Adrenal gland (tissue), 12 donors: ENCODE data around the gene ETFBKMT. TPM values are rescaled to one million over a fixed set of nuclear protein-coding genes. Genes with fewer than 3 reads are reported as not detected.
A peak's percentile ranks its signal among the peaks of the same experiment; 100 is the strongest.

Source experiments
- DNase-seq, 7 donors: peaks; one replicate each; pipeline ENCODE4 v3.0.0-alpha.2; 2019 to 2020
- H3K27ac ChIP-seq, 5 donors: fragments of 200-600 bp; sonication (generic) in 4 of 5; 1 replicate in 3 of 5; 2 replicates in 2 of 5; pipeline versions ENCODE4 v1.5.1 to v1.8.0; 2016 to 2020; ENCODE audit warnings: mild to moderate bottlenecking in 1 of 5
- H3K27me3 ChIP-seq: fragments of 200-600 bp; 2 replicates; pipeline ENCODE4 v1.8.0; 2021
- H3K36me3 ChIP-seq, 2 donors: fragments of 200-600 bp; replicated peaks in 1 of 2; 1 replicate in 1 of 2; 2 replicates in 1 of 2; pipeline versions ENCODE4 v1.5.1 to v1.8.0; 2018 to 2022
- H3K4me1 ChIP-seq, 2 donors: fragments of 200-600 bp; replicated peaks in 1 of 2; 1 replicate in 1 of 2; 2 replicates in 1 of 2; pipeline versions ENCODE4 v1.5.1 to v1.8.0; 2018 to 2021
- H3K4me3 ChIP-seq, 4 donors: fragments of 200-600 bp; sonication (generic) in 3 of 4; one replicate each; pipeline ENCODE4 v1.5.1; 2016 to 2018
- H3K9me3 ChIP-seq, 3 donors: fragments of 200-600 bp; sonication (generic) in 1 of 3; replicated peaks in 1 of 3; 1 replicate in 2 of 3; 2 replicates in 1 of 3; pipeline versions ENCODE4 v1.5.1 to v1.8.0; 2016 to 2021
- POLR2A ChIP-seq, 2 donors: fragments of 450-650 bp; IDR thresholded peaks; one replicate each; pipeline ENCODE4 v1.6.1; 2017; ENCODE audit warnings: antibody characterized with exemption in 2 of 2, mild to moderate bottlenecking in 2 of 2, moderate library complexity in 1 of 2
- WGBS, 4 donors: extraction: QIAGEN DNeasy Blood & Tissue Kit in 2 of 4; methylation state at CpG; one replicate each; pipeline versions ENCODE4 v1.1.5 to v1.1.7; 2013 to 2017; 5-methylcytosine and 5-hydroxymethylcytosine counted together
- intact Hi-C, 2 donors: fragments of 100-400 bp; cut with DNase I; formaldehyde crosslinking; loops; one replicate each; pipeline versions ENCODE4 v1.14.1 to v1.15.0; 2022 to 2023
- polyA plus RNA-seq, 3 donors: library from polyadenylated mRNA; stranded (reverse); fragments of 200-250 nt in 2 of 3; fragments of 350-450 nt in 1 of 3; fragmentation: Illumina TruSeq in 1 of 3; extraction: RNeasy Lipid Tissue Mini Kit (QIAGEN cat#74804) in 1 of 3; gene quantifications; one replicate each; pipeline ENCODE4 v1.2.3, GENCODE V29; 2013 to 2014
- total RNA-seq, 9 donors: library from RNA; depleted of rRNA in 4 of 9; stranded (reverse); fragments of >200 nt in 4 of 9; fragments of 120-200 nt in 1 of 9; fragmentation: NEBNext Ultra II Directional in 1 of 9; extraction: Animal tissue kit (Norgen Biotek cat#: 25700) in 1 of 9; gene quantifications; one replicate each; pipeline versions ENCODE4 v1.1.0 to v1.2.4, GENCODE V29; 2013 to 2023
- TF ChIP-seq, protein P1 (sequence below), 6 experiments: fragments of 450-650 bp in 4 of 6; fragments of 200-600 bp in 2 of 6; sonication (generic) in 1 of 6; IDR thresholded peaks; 1 replicate in 5 of 6; 2 replicates in 1 of 6; pipeline versions ENCODE4 v1.5.1 to v1.8.0; 2016 to 2021; ENCODE audit warnings: antibody characterized with exemption in 6 of 6, mild to moderate bottlenecking in 2 of 6, moderate library complexity in 1 of 6
- donor health status: healthy with polysubstance abuse.
- donor health status: Bipolar disorder and iron deficiency.
- donor health status: DM: yes; HTN: yes; CAD: no.
- donor health status: DM: no; HTN: no; CAD: no.
- donor health status: DM: no; HTN: no; CAD: no.
- donor health status: DM: yes; HTN: yes; CAD: no.

The ETFBKMT gene
- total and polyA plus RNA-seq, 12 donors: 2.0 to 11.1 (median 7.3) TPM

DNA sequence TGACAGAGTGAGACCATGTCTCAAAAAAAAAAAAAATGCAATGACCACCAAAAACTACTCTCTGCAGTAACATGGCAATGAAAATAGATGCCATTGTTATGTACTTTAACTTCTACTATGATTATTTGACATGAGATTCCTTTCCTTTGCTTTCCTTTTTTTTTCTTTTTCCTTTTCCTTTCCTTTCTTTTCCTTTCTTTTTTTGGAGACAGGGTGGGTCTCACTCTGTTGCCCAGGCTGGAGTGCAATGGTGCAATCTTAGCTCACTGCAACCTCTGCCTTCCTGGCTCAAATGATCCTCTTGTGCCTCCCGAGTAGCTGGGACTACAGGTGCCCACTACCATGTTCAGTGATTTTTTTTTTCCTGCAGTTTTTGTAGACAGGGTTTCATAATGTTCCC is 24.9 kb upstream of the ETFBKMT start:
- no peaks in the 10 kb centered on the region for H3K27me3 ChIP-seq
- H3K4me1 ChIP-seq: peaks cover 3 to 13% of the 10 kb centered on the region in 2 donors
- no peak overlapping the region for H3K27ac ChIP-seq
- WGBS, 4 donors: 87 to 93% (median 91%) methylated on average over 1 of the region's 1 CpG
- intact Hi-C loops: loop anchor here (5.0 kb wide), 2 partner anchors 232 to 382 kb away; no protein-coding TSS in a partner anchor
- H3K36me3 ChIP-seq: no peaks in the 10 kb centered on the region
- H3K4me3 ChIP-seq: no peak overlapping the region
- TF ChIP-seq POLR2A (IDR thresholded peaks at IDR 0.05): no peak
- DNase-seq: no peak
- H3K9me3 ChIP-seq: no peaks in the 10 kb centered on the region

DNA sequence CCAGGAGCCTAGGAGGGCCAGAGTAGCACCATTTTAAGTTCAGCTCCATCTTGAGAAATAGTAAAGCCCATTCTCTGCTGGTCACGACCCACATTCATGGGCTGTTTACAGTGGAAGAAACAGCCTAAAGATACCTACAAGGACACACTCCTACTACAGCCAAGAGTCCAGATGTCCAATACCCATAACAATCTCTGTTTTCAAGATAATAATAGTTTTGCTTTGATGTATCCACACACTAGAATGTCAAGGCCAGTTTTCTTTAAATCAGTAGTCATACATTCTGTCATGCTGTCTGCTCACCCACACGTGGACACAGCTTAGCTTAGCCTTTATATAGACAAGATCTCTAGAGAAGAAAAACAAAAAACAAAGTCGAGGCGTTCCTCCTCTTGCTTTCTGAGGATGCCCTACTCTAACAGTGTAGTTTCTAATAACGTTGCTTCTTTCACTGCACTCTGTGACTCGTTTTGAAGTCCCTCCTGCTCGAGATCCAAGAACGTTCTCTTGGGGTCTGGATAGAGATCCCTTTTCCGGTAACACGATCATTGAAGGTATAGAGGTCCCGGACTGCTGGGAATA is 17.9 kb upstream of the ETFBKMT start:
- Histone ChIP-seq H3K4me1 (peaks cover 0 to 4% of the 10 kb centered on the region in 2 donors), H3K27ac (peak overlapping the region in 2 of 5 donors; percentile 14 to 19), H3K36me3 (no peaks in the 10 kb centered on the region), H3K27me3 (no peaks in the 10 kb centered on the region), H3K4me3 (no peak overlapping the region), H3K9me3 (no peaks in the 10 kb centered on the region)
- WGBS, 4 donors: 35 to 39% (median 38%) methylated on average over 11 of the region's 11 CpGs
- intact Hi-C loops: no loop called here
- peak in 2 of 7 donors; percentile 14 to 46 for DNase-seq
- no peak for TF ChIP-seq POLR2A (IDR thresholded peaks at IDR 0.05)
- TF ChIP-seq, protein P1, sequence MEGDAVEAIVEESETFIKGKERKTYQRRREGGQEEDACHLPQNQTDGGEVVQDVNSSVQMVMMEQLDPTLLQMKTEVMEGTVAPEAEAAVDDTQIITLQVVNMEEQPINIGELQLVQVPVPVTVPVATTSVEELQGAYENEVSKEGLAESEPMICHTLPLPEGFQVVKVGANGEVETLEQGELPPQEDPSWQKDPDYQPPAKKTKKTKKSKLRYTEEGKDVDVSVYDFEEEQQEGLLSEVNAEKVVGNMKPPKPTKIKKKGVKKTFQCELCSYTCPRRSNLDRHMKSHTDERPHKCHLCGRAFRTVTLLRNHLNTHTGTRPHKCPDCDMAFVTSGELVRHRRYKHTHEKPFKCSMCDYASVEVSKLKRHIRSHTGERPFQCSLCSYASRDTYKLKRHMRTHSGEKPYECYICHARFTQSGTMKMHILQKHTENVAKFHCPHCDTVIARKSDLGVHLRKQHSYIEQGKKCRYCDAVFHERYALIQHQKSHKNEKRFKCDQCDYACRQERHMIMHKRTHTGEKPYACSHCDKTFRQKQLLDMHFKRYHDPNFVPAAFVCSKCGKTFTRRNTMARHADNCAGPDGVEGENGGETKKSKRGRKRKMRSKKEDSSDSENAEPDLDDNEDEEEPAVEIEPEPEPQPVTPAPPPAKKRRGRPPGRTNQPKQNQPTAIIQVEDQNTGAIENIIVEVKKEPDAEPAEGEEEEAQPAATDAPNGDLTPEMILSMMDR (IDR thresholded peaks at IDR 0.05): no peak

DNA sequence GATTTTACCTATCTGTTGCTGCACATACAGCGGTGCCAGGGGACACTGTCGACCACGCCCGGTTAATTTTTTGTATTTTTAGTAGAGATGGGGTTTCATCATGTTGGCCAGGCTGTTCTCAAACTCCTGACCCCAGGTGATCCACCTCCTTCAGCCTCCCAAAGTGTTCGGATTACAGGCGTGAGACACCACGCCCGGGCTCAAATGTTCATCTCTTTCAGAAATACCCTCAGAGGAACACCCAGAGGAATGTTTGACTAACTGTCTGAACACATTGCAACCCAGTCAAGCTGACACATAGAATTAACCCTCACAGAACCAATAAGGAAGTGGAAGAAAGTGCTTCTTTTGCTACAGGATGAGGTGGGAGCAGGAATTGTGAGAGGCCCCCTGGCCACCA is 15.0 kb upstream of the ETFBKMT start:
- DNase-seq: no peak
- intact Hi-C loops: no loop called here
- Histone ChIP-seq H3K27me3 (no peaks in the 10 kb centered on the region), H3K9me3 (no peaks in the 10 kb centered on the region), H3K36me3 (no peaks in the 10 kb centered on the region), H3K27ac (no peak overlapping the region), H3K4me3 (no peak overlapping the region), H3K4me1 (peaks cover 0 to 4% of the 10 kb centered on the region in 2 donors)
- 81 to 93% (median 90%) methylated on average over 8 of the region's 8 CpGs for WGBS, 4 donors
- TF ChIP-seq POLR2A (IDR thresholded peaks at IDR 0.05): no peak
- TF ChIP-seq, protein P1 (IDR thresholded peaks at IDR 0.05): no peak

DNA sequence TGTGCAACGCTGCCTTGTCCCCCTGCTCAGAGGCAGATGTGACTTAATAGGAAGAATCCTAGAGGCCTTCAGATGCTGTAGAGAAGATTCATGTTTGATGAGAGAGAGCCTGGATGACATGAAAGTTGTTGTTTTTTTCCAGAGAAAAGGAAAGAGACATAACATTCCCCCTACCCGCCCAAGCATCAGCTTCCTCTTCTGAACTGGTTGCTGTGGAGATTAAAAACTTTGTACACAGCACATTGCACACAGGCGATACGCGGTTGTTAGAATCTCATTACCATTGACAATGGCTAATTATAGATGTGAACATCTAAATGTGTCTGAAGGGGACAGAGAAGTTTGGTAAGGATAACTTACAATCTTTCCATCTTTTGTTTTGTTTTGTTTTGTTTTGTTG is 13.6 kb upstream of the ETFBKMT start:
- H3K27ac ChIP-seq: no peak overlapping the region
- TF ChIP-seq, protein P1 (IDR thresholded peaks at IDR 0.05): no peak
- no peak for TF ChIP-seq POLR2A (IDR thresholded peaks at IDR 0.05)
- no peak overlapping the region for H3K4me3 ChIP-seq
- WGBS, 4 donors: 54 to 60% (median 56%) methylated on average over 5 of the region's 5 CpGs
- no peaks in the 10 kb centered on the region for H3K27me3 ChIP-seq
- intact Hi-C loops: no loop called here
- H3K9me3 ChIP-seq: no peaks in the 10 kb centered on the region
- peaks cover 0 to 4% of the 10 kb centered on the region in 2 donors for H3K4me1 ChIP-seq
- H3K36me3 ChIP-seq: no peaks in the 10 kb centered on the region
- no peak for DNase-seq

DNA sequence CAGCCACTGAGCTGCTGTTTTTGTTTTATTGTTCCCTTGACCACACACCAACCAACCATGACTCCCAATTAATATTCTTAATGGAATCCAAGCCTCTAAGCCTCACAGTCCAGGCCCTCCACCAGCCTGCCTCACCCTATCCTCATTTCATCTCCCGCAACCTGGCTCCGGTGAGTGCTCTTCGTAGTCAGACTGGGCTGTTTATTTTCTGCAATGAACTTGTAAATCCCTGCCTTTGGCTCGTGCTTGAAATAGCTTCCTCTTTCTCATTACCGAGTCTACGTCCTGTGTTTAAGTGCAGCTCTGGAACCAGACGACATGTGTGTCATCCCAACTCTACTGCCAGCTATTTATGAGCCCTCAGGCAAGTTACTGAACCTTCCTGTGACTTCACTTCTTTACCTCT is 12.4 kb upstream of the ETFBKMT start:
- 57 to 66% (median 64%) methylated on average over 7 of the region's 7 CpGs for WGBS, 4 donors
- TF ChIP-seq, protein P1 (IDR thresholded peaks at IDR 0.05): no peak
- no peak for TF ChIP-seq POLR2A (IDR thresholded peaks at IDR 0.05)
- Histone ChIP-seq H3K36me3 (no peaks in the 10 kb centered on the region), H3K27me3 (no peaks in the 10 kb centered on the region), H3K4me1 (peaks cover 0 to under 1% of the 10 kb centered on the region in 2 donors), H3K27ac (no peak overlapping the region), H3K4me3 (no peak overlapping the region), H3K9me3 (no peaks in the 10 kb centered on the region)
- intact Hi-C loops: no loop called here
- no peak for DNase-seq
